Fibroblast of skin of back (primary cell): ENCODE results near the gene UGGT1. TPM values are rescaled to one million over a fixed set of nuclear protein-coding genes. Genes with fewer than 3 reads are reported as not detected.
A peak's percentile ranks its signal among the peaks of the same experiment; 100 is the strongest.

ENCODE experiments used
- DNase-seq: peaks from one replicate; pipeline ENCODE4 v3.0.0-alpha.2; 2013
- polyA plus RNA-seq, 2 experiments: library from polyadenylated mRNA; unstranded; fragments of 120-200 nt; gene quantifications; one replicate each; pipeline ENCODE4 v1.2.1, GENCODE V29; 2013; ENCODE audit not compliant: insufficient read length in 2 of 2

The UGGT1 gene, protein sequence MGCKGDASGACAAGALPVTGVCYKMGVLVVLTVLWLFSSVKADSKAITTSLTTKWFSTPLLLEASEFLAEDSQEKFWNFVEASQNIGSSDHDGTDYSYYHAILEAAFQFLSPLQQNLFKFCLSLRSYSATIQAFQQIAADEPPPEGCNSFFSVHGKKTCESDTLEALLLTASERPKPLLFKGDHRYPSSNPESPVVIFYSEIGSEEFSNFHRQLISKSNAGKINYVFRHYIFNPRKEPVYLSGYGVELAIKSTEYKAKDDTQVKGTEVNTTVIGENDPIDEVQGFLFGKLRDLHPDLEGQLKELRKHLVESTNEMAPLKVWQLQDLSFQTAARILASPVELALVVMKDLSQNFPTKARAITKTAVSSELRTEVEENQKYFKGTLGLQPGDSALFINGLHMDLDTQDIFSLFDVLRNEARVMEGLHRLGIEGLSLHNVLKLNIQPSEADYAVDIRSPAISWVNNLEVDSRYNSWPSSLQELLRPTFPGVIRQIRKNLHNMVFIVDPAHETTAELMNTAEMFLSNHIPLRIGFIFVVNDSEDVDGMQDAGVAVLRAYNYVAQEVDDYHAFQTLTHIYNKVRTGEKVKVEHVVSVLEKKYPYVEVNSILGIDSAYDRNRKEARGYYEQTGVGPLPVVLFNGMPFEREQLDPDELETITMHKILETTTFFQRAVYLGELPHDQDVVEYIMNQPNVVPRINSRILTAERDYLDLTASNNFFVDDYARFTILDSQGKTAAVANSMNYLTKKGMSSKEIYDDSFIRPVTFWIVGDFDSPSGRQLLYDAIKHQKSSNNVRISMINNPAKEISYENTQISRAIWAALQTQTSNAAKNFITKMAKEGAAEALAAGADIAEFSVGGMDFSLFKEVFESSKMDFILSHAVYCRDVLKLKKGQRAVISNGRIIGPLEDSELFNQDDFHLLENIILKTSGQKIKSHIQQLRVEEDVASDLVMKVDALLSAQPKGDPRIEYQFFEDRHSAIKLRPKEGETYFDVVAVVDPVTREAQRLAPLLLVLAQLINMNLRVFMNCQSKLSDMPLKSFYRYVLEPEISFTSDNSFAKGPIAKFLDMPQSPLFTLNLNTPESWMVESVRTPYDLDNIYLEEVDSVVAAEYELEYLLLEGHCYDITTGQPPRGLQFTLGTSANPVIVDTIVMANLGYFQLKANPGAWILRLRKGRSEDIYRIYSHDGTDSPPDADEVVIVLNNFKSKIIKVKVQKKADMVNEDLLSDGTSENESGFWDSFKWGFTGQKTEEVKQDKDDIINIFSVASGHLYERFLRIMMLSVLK (N-terminal part only)
- 43.8 TPM for polyA plus RNA-seq (2013, experiment 1 of 2; ENCODE audit: insufficient read length)
- polyA plus RNA-seq (2013, experiment 2 of 2; ENCODE audit: insufficient read length), result 36.8 TPM

DNA sequence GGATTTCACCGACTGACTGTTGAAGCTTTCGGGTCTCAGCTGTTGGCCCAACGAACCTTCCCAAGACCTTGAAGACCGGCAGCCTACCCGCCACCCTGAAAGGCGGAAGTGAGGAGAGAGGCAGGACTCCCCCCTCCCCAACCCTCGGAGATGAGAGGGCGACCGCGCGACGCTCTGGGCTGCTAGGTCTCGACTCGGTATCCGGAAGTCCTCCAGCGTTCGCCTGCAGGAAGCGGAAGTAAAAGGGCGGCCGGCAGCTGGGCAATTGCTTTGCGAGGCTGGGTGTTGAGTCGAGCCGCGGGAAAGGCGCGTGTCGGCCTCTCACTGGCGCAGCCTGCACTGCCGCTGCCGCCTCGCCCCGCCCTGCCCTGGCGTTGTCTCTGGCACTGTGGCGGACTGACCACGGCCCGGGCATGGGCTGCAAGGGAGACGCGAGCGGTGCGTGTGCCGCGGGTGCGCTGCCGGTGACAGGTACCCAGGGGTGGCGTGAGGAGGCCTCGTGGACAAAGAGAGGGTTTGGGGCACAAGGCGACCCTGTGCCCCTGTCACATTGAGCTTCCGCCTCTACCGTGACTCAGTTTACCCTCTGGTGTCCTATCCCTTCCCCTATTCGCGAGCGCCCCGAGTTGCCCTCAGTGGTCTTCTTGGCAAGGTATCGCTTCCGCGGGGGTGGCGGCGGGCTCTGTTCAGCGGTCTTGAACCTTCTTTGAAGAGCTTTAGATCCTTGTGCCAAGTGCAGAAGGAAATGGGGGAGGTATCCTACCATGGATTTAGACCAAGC lies at the start of gene UGGT1:
UGGT1 (plus strand) TSS at position 256 of the 781 bp plus-strand sequence; CDS start at position 414, 158 bp downstream.
- DNase-seq, result peak; percentile 97

DNA sequence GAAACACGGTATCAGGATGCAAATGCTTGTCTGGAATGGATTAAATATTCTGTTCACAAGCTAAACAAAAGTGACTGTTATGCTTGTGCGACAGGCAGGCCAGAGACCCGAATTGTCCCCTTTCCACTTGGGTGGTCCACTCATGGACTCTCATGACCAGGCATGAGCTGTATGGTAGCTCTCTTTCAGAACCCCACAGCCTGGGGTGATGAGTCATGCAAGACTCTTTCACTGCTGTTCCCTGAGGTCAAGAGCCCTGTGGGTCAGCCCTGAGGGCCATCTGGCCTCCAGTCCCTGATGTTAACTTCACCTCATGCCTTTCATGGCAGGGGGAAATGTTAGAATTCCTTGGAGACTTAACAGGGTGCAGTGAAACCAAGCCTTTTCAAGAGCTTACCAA lies 49.4 kb upstream of the UGGT1 start:
- no peak for DNase-seq

DNA sequence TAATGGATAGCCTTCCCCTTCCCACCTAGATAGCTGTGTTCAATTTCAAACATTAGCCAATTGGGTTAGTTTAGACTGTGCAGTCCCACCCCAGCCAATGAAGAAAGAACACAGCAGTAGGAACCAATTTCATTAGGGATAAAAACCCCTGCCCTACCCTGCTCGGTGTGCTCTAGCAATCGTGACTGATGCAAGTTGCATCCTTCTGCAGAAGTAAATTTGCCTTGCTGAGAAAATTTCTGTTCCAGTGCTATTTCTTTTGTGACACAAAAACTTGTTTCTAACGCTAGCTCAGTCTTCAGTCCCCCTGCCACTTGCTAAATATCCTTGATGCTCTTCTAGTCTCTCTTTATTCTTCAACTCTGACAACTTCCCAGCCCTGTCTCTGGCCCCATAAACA lies 48.0 kb upstream of the UGGT1 start:
- no peak for DNase-seq

DNA sequence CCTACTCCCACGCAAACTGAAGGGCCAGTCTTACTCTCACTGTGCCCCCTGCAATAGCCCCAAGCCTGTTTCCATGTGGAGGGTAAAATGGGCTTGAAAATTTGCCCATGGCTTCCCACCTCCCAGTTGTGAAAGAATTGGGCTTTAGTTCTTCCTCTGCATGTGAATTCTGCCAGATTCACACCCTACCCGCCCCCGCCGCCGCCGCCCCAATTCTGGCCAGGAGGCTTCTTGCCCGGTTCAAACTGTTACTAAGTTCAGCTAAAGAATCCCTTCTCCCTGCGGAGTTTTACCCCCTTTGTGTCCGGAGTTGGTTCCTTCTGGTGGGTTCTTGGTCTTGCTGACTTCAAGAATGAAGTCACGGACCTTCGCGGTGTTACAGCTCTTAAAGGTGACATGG lies 37.7 kb upstream of the UGGT1 start:
- no peak for DNase-seq

DNA sequence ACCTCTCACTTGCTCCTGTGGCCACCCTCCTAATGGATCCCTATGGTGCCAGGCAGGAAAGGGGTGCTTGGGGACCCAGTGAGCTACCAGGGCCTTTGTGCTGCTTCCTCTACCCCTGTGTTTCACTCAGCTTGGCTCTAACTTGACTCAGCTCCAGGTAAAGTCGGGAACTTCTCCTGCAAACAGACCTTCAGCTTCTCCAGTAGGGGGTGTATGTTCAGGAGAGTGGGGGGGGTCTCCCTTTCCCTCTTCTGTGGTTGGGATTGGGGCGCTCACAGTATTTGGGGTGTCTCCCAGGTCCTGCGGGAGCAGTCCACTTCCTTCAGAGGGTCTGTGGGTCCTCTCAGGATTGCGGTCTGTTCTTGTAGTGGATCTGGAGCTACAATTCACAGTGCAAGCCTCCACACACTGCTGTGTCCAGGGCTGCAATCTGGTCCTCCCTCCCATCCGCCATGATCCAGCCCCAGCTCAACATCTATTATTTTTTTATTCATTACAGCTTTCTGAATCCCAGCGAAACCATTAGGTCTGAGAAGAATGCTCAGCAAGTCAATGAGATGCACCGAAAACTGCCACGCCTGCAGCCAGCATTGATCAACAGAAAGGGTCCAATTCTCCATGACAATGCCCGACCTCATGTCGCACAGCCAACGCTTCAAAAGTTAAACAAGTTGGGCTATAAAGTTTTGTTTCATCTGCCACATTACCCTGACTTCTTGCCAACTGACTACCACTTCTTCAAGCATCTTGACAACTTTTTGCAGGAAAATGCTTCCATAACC lies 36.7 kb upstream of the UGGT1 start:
- DNase-seq, result no peak

DNA sequence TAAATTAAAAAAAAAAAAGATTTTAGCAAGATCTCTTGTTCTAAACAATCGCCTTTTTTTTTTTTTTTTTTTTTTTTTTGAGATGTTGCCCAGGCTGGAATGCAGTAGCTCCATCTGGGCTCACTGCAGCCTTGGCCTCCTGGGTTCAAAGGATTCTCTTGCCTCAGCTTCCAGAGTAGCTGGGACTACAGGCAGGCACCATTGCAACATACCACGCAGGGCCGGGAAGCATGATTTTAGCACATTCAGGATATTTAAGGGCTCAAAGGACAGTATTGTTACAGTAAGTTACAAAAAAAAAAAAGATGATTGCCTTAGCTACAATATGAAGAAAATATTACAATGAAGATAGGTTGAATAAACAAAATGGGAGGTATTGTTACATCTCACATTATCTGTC lies 33.7 kb upstream of the UGGT1 start:
- DNase-seq, result no peak

DNA sequence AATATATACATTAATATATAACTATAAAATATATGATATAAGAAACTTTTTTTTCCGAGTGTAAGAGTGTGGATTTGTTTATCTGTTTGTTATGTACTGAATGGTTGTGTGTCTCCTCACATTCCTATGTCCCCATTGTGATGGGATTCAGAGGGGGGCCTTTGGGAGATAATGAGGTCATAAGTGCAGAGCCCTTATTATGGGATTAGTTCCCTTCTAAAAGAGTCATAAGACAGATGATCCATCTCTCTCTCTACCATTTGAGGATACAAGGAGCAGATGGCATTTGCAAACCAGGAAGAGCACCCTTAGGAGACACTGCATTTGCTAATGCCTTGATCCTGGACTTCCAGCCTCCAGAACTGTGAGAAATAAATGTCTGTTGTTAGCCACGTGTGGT lies 32.9 kb upstream of the UGGT1 start:
- DNase-seq, result no peak

DNA sequence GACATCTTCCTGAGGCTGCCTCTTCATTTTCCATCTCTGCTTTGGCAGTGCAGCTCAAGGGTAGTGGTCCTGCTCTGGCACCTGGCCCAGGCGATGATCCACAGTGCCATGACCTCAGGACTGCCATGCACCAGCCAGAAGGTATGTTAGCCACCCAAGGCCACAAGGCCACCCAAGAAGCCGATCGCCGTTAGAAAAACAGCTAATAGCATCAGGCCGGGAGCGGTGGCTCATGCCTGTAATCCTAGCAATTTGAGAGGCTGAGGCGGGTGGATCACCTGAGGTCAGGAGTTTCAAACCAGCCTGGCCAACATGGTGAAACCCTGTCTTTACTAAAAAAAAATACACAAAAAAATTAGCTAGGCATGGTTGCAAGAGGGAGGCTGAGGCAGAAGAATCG lies 28.4 kb upstream of the UGGT1 start:
- no peak for DNase-seq

DNA sequence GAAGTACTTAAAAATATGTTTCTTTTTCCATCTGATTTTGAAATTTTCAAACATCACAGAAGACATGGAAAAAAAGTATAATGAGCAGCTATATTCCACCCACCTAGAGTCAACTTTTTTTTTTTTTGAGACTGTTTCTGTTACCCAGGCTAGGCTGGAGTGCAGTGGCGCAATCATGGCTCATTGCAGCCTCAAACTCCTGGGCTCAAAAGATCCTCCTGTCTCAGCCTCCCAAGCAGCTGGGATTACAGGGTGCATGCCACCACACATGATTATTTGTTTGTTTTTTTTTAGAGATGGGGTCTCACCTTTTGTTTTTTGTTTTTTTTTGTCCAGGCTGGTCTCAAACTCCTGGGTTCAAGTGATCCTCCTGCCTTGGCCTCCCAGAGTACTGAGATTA lies 26.6 kb upstream of the UGGT1 start:
- no peak for DNase-seq

DNA sequence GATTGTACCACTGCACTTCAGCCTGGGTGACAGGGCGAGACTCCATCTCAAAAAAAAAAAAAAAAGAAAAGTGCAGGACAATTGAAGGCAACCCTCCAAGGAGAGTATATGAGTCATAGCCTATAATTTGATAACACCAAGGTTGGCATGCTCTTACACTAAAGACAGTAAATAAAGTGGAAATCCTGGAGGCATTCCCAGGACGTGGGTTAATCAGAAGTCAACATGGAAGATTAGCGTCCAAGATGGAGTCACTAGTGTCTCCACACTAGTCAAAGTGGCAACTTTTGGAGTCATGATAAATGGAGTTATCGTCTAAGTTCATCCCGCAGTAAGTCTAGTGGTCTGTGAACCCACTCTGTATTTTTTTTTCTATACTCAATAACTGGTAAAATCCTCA lies 21.2 kb upstream of the UGGT1 start:
- no peak for DNase-seq

DNA sequence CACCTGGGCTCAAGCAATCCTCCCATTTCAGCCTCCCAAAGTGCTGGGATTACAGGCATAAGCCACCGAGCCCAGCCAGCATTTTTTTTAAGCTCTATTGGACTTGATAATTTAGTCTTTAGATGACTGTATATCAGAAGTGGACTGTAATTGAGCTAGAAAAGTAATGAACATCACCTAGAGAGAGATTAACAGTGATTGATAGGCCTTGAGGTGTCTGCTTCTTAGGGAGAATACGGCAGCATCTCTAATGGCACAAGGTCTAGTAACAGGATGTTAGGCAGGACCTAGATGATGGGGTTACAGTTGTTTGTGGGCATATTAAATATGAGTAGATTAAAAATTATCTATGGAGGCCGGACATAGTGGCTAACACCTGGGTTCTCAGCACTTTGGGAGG lies 17.7 kb upstream of the UGGT1 start:
- DNase-seq, result no peak

DNA sequence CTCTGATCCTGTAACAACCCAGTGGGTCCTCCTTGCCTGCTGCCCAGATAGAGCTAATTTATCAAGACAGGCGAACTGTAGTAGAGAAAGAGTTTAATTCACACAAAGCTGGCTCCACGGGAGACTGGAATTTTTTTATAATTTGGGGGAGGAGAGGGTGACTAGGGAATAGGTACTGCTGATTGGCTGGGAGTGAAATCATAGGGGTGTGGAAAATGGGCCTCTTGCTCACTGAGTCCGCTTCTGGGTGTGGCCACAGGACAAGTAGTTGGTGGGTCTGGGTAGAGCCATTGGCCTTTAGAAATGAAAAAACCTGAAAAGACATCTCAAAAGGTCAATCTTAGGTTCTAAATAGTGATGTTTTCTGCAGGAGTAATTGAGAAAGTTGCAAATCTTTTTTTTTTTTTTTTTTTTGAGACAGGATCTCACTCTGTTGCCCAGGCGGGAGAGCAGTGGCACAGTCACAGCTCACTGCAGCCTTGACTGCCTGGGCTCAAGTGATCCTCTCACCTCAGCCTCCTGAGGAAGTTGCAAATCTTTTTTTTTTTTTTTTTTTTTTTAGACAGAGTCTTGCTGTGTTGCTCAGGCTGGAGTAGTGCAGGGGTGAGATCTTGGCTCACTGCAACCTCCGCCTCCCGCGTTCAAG lies 14.4 kb upstream of the UGGT1 start:
- no peak for DNase-seq

DNA sequence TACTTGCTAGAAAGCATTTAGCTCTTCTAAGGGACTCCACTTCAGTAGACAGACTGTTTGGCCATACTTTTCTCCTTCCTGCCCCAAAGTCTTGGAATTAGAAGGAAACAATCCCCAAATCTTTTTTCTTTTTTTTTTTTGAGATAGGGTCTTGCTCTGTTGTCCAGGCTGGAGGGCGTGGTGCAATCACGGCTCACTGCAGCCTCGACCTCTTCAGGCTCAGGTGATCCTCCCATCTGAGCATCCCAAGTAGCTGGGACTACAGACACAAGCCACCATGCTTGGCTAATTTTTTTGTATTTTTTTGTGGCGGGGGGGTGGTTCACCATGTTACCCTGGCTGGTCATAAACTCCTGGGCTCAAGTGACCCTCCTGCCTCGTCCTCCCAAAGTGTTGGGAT lies 6.2 kb upstream of the UGGT1 start:
- DNase-seq, result no peak

DNA sequence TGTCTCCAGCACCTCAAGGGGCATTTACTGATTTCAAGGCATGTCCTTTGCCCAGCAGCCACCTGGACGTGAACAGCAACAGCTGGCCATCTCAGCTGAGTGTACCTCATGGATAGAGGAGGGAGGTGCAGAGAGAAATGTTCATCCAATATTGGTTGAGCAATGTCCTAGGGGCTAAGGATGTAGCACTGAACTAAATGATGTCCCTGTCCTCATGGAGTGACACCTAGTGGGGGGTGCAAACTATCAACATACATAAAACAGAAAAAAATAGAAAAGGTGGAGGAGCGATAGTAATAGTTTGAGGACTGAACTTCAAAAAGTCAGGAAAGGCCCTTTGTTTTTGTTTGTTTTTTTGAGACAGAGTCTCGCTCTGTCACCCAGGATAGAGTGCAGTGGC lies 4.8 kb upstream of the UGGT1 start:
- DNase-seq, result no peak

DNA sequence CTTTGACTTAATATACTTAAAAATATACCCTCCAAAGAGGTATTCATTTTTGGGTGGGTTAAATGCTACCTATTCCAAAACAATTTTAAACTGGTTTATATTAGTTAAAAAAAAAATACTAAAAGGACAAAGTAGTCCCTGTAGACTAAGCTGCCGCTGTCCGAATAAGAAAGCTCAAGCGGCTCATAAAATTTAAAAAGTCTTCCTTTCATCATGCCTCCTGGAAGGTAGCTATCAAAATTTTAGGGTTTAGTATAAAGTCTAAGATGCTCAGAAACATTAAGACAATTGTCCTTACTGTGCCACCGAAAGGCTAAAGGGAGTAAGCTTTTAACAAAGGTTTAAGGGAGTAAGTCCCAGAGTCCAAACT lies 440 bp upstream of the UGGT1 start:
- DNase-seq, result no peak

DNA sequence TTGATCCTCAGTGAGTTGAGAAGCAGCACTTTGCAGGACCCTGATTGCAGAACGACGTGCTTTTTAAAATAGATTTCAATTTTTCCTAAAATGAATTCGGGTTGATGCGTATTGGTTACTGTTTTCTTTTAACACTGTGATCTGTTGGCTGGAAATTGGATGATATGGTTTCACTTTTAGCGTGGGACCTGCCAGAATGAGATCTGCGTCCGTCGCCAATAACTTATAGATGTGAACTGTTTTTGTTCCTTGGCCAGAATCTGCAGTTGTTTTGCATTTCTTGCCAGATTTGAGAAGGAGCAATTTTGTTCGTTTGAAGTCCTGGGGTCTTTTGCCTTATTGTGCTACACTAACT lies 703 bp downstream of the UGGT1 start:
- DNase-seq, result no peak

DNA sequence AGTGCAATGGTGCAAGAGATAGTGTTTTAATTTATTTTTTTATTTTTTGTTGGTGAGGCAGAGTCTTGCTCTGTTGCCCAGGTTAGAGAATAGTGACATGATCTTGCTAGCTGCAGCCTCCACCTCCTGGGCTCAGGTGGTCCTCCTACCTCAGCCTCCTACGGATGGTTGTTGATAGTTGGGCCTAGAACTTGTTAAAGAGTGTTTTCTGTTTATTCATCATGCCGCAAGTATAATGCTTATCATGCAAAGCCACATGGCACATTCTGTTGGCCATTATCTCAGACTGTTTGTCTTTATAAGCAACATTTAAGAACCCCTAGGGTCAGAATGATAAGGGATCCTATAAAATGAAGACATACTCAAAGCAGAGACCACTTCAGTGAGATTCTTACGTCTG lies 1.7 kb downstream of the UGGT1 start:
- DNase-seq, result no peak

DNA sequence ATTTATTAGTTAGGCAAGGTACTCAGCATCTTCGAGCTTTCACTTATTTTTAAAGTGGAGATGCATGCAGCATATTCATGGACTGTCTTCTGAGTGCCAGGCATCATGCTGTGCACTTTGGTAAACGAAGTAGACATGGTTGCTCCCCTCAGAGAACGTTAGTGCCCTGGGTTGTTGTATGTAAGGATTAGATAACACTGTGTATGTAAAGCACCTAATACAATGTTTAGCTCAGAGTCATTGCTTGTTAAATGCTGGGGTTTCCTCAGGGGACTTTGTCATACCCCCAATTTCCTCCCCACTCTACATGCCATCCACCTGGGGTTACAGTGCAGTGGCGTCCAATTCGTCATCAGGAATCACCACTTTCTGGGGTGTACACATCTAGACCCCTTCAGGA lies 2.8 kb downstream of the UGGT1 start:
- no peak for DNase-seq

DNA sequence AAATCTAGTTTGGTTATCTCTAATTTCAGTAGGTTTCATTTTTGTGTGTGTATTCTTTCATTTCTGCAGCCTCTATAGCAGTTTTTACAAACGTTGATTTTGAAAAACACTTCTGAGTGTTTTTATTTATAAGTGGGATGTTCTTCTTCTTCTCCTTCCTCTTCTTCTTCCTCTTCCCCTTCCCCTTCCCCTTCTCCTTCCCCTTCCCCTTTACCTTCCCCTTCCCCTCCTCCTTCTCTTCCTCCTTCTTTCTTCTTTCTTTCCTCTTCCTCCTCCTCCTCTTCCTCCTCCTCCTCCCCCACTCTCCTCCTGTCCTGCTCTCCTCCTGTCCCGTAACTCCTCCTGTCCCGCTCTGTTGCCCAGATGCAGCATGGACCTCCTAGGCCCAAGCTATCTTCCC lies 4.2 kb downstream of the UGGT1 start:
- no peak for DNase-seq

DNA sequence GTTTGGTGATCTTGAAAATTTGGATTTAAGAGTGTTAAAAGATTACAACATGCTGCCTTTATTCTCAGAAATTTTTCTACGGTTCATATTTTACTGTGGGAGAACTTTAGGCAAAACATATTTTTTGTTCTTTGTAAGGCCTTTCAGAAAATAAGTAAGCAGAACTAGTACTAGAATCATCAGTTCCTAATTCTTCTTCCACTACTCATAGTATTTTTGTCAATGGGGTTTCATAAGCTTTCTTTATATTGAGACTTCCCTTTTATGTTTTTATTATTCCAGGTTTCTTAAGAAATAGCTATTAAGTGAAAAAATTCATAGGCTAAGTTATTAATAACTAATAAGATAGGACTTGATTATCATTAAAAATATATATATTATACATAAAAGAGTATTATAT lies 12.4 kb downstream of the UGGT1 start:
- DNase-seq, result no peak

DNA sequence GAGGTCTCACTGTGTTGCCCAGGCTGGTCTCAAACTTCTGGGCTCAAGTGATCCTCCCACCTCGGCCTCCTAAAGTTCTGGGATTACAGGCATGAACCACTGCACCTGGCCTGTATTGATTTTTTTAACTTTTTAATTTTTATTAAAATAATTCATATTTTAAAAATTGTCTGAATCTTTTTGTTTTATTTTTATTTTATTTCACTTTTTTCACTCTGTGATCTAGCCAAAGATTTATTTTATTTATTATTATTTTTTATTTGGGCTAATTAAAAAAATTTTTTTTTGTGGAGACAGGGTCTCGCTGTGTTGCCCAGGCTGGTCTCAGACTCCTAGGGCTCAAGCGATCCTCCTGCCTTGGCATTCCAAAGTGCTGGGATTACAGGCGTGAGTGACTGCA lies 14.1 kb downstream of the UGGT1 start:
- no peak for DNase-seq
